AG04450 (cell line): Measurements from ENCODE around the gene IGFN1. TPM values are rescaled to one million over a fixed set of nuclear protein-coding genes. Genes with fewer than 3 reads are reported as not detected.

ENCODE experiments used
- CTCF ChIA-PET: fragments of 300-600, 350-600 bp; formaldehyde crosslinking; extraction: SDS; loops from one replicate; lab custom pipeline; 2022; ENCODE audit warnings: antibody characterized with exemption, inconsistent platforms; lab: Charles Lee
- POLR2A ChIA-PET: fragments of 350-600 bp; formaldehyde crosslinking; extraction: SDS; loops from one replicate; lab custom pipeline; 2021; ENCODE audit warnings: antibody characterized with exemption, inconsistent platforms; lab: Yijun Ruan, JAX
- DNase-seq: peaks from one replicate; pipeline ENCODE4 v3.0.0-alpha.2; 2011; ENCODE audit warnings: low read depth, low spot score
- H3K27ac ChIP-seq: one replicate; pipeline ENCODE4 v1.5.1; 2012; ENCODE audit warnings: low read depth, low read length, control low read depth
- H3K27me3 ChIP-seq: one replicate; pipeline ENCODE4 v1.6.0; 2012; ENCODE audit warnings: low read length; ENCODE audit not compliant: control insufficient read depth, insufficient read depth
- H3K4me3 ChIP-seq: 2 replicates; pipeline ENCODE4 v1.5.1; 2011; ENCODE audit warnings: mild to moderate bottlenecking, low read depth, low read length, control low read depth
- H3K9me3 ChIP-seq: 2 replicates; pipeline ENCODE4 v1.5.1; 2012; ENCODE audit warnings: low read length; ENCODE audit not compliant: control insufficient read depth, insufficient read depth
- CTCF ChIP-seq: IDR thresholded peaks from 2 replicates; pipeline ENCODE4 v1.5.1; 2011; ENCODE audit warnings: low read depth, low read length, control low read depth, inconsistent platforms
- polyA plus RNA-seq: library from polyadenylated mRNA; depleted of rRNA; stranded (reverse); fragments of >200 nt; gene quantifications from 2 replicates; pipeline ENCODE4 v1.2.3, GENCODE V29; 2011

Gene IGFN1
- polyA plus RNA-seq, 1 experiment, result not detected

DNA sequence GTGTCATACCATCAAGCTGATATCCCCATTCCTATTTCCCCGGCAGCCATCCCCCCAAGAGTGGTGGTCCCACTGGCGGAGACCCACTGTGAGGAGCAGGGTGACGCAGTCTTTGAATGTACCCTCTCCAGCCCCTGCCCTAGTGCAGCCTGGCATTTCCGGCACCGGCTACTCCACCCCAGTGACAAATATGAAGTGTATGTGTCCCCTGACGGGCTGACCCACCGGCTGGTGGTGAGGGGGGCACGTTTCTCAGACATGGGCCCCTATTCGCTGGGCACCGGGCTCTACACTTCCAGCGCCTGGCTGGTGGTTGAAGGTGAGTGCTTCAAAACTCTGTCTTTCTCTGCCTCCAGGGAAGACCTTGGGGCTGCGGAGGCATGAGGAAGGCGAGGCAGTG lies 14.4 kb downstream of the IGFN1 start:
- ChIA-PET CTCF (no interaction called here), POLR2A (no interaction called here)
- DNase-seq, result no peak
- Histone ChIP-seq H3K27ac (no peak overlapping the region), H3K27me3 (peaks cover 47% of the 10 kb centered on the region), H3K4me3 (no peak overlapping the region), H3K9me3 (no peaks in the 10 kb centered on the region)
- no peak for TF ChIP-seq CTCF

- H3K4me3 ChIP-seq, result no peak overlapping the region
- H3K9me3 ChIP-seq, result no peaks in the 10 kb centered on the region
- peaks cover 52% of the 10 kb centered on the region for H3K27me3 ChIP-seq
- CTCF ChIA-PET, result no interaction called here
- H3K27ac ChIP-seq, result no peak overlapping the region
- TF ChIP-seq CTCF, result no peak
- DNase-seq, result no peak
- POLR2A ChIA-PET, result no interaction called here
Observed at GRCh38 chr1:201206176-201206575, 15.6 kb downstream of the IGFN1 start.

GRCh38 chr1:201207046-201207445 lies 16.4 kb downstream of the IGFN1 start:
- ChIA-PET CTCF (interaction anchor here (0.5 to 0.7 kb wide), 2 partner anchors 12 to 149 kb away, joined by 3 to 4 read pairs; no protein-coding TSS in a partner anchor), POLR2A (no interaction called here)
- no peak for DNase-seq
- no peak overlapping the region for H3K27ac ChIP-seq
- TF ChIP-seq CTCF, result no peak
- H3K9me3 ChIP-seq, result no peaks in the 10 kb centered on the region
- no peak overlapping the region for H3K4me3 ChIP-seq
- peaks cover 52% of the 10 kb centered on the region for H3K27me3 ChIP-seq

GRCh38 chr1:201208236-201208635 lies 17.6 kb downstream of the IGFN1 start:
- POLR2A ChIA-PET, result interaction anchor here (0.5 kb wide), 1 partner anchor 10 kb away, joined by 3 read pairs; no protein-coding TSS in a partner anchor
- CTCF ChIA-PET, result no interaction called here
- Histone ChIP-seq H3K4me3 (no peak overlapping the region), H3K27ac (no peak overlapping the region), H3K27me3 (peaks cover 62% of the 10 kb centered on the region), H3K9me3 (no peaks in the 10 kb centered on the region)
- DNase-seq, result no peak
- TF ChIP-seq CTCF, result no peak

- no peaks in the 10 kb centered on the region for H3K9me3 ChIP-seq
- H3K27me3 ChIP-seq, result peaks cover 48% of the 10 kb centered on the region
- ChIA-PET POLR2A (no interaction called here), CTCF (no interaction called here)
- H3K4me3 ChIP-seq, result no peak overlapping the region
- no peak overlapping the region for H3K27ac ChIP-seq
- no peak for DNase-seq
- no peak for TF ChIP-seq CTCF
Observed at GRCh38 chr1:201212056-201212455, 21.4 kb downstream of the IGFN1 start.
